ENCODE results near the gene LUZP1. TPM values are rescaled to one million over a fixed set of nuclear protein-coding genes. Genes with fewer than 3 reads are reported as not detected.

Gene LUZP1
- total RNA-seq, 6 experiments from 2014 or later, result 47.3 to 55.6 (median 53.0) TPM

DNA sequence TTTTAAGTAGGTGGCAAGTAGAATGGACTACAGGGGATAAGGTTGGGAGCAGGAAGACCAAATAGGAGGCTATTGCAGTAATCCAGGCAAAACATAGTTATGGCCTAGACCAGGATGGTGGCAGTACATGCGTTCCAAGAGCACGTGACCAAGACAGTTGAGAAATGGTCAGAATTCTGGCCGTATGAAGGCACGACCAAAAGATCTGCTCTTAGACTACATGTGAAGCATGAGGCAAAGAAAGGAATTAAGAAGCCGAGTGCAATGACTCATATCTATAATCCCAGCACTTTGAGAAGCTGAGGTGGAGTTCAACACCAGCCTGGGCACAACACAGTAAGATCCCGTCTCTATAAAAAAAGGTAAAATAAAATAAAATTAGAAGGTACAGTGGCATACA, 71.3 kb downstream of the LUZP1 start:
- H3K27ac Mint-ChIP-seq, result peak overlapping the region; percentile 12
- peaks cover 34% of the 10 kb centered on the region for H3K36me3 Mint-ChIP-seq (ENCODE audit: low read depth)
- no peak overlapping the region for H3K4me3 Mint-ChIP-seq
- no peak for DNase-seq
- H3K9me3 Mint-ChIP-seq, result peaks cover 8% of the 10 kb centered on the region
- TF ChIP-seq, protein P1, sequence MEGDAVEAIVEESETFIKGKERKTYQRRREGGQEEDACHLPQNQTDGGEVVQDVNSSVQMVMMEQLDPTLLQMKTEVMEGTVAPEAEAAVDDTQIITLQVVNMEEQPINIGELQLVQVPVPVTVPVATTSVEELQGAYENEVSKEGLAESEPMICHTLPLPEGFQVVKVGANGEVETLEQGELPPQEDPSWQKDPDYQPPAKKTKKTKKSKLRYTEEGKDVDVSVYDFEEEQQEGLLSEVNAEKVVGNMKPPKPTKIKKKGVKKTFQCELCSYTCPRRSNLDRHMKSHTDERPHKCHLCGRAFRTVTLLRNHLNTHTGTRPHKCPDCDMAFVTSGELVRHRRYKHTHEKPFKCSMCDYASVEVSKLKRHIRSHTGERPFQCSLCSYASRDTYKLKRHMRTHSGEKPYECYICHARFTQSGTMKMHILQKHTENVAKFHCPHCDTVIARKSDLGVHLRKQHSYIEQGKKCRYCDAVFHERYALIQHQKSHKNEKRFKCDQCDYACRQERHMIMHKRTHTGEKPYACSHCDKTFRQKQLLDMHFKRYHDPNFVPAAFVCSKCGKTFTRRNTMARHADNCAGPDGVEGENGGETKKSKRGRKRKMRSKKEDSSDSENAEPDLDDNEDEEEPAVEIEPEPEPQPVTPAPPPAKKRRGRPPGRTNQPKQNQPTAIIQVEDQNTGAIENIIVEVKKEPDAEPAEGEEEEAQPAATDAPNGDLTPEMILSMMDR (IDR thresholded peaks at IDR 0.05), result no peak
- H3K4me1 Mint-ChIP-seq (ENCODE audit: low read depth), result peaks cover 69% of the 10 kb centered on the region
- H3K27me3 Mint-ChIP-seq (ENCODE audit: insufficient read depth), result peaks cover 5% of the 10 kb centered on the region

DNA sequence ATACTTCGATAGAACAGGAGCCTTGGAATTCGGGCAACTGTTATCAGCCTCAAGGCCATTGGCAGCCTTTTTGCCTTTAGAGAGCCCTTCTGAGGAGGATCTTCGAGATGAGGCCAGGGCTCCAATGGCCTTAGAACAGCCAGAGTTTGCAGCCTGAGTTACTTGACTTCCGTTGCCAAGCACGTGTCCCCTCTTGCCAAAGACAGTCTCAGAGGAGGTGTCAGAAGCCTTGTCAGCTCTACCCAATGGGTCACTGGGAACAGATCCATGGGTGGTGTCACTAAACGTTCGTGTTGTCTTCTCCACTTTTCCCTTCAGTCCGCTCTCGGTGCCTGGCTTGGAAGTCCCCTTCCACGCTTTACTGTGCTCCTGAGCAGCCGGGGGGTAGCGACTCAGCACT, 76.2 kb downstream of the LUZP1 start:
- Mint-ChIP-seq H3K9me3 (peaks cover 8% of the 10 kb centered on the region), H3K27me3 (ENCODE audit: insufficient read depth) (peaks cover 5% of the 10 kb centered on the region), H3K36me3 (ENCODE audit: low read depth) (peaks cover 49% of the 10 kb centered on the region), H3K4me3 (no peak overlapping the region), H3K4me1 (ENCODE audit: low read depth) (peaks cover 22% of the 10 kb centered on the region), H3K27ac (no peak overlapping the region)
- TF ChIP-seq, protein P1 (IDR thresholded peaks at IDR 0.05), result no peak
- DNase-seq, result no peak

DNA sequence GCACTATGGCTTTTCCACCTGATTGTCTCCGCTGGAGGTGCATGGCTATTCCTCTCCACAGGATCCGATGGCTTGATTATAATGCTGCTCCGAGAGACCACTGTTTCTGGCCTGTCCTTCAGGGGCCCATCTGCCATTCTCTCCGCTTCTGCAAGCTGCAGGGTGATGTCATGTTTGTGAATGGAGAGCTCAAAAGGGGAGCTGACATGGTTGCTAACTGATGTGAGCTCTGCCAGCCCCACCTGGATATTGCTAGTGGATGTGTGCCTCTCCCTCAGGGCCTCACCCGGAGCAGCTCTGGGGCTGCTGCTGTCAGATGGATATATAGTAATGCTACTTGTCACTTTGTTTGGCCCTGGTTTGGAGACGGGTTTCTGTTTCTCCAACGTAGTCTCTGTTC, 77.1 kb downstream of the LUZP1 start:
- Mint-ChIP-seq H3K36me3 (ENCODE audit: low read depth) (peaks cover 57% of the 10 kb centered on the region), H3K4me1 (ENCODE audit: low read depth) (peaks cover 16% of the 10 kb centered on the region), H3K4me3 (no peak overlapping the region), H3K9me3 (peaks cover 8% of the 10 kb centered on the region), H3K27ac (no peak overlapping the region), H3K27me3 (ENCODE audit: insufficient read depth) (peaks cover 5% of the 10 kb centered on the region)
- TF ChIP-seq, protein P1 (IDR thresholded peaks at IDR 0.05), result no peak
- no peak for DNase-seq

DNA sequence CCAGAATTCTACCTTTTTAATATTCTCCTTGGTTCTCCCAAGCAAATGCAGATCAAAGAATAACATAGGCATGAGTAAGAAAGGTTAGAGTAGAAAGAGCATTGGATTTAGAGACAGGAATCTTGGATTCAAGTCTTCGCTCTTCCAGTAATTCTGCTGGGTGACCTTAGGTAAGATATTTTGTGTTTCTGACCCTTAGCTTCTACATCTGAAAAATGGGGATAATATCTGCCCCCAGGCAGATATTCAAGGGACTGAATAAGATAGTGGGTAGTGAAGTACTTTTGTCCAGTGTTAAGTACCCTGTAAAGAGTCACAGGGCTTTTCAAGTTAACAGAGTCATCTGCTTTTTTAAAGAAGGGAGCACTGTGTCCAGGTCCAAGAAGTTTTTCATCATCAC, 78.6 kb downstream of the LUZP1 start:
- TF ChIP-seq, protein P1 (IDR thresholded peaks at IDR 0.05), result no peak
- no peak for DNase-seq
- Mint-ChIP-seq H3K27ac (no peak overlapping the region), H3K9me3 (no peaks in the 10 kb centered on the region), H3K27me3 (ENCODE audit: insufficient read depth) (peaks cover 5% of the 10 kb centered on the region), H3K36me3 (ENCODE audit: low read depth) (peaks cover 54% of the 10 kb centered on the region), H3K4me1 (ENCODE audit: low read depth) (peaks cover 2% of the 10 kb centered on the region; the same call in 1 of the 2 replicates), H3K4me3 (no peak overlapping the region)

DNA sequence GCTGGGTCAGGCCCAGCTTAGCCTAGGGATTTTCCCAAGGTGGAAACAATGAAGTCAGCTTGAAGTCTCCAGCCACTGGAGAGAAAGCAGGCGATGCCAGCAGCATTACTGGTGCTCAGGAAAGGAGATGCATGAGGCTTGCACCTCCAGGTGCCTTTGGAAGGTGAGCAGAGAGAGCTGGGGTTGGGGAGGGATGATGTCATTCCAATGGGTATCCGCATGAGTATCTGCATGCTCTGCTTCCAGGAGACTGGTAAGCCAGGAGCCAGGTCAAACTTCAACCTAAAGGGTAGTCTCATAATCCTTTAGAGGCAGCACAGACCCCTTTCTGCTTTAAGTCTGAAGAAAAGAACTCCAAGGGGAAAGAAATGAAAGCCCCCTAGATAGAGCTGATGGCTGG, 80.6 kb downstream of the LUZP1 start:
- Mint-ChIP-seq H3K27ac (no peak overlapping the region), H3K4me3 (no peak overlapping the region)

More for the DNA sequence above, 80.6 kb downstream of the LUZP1 start:
- Mint-ChIP-seq H3K27me3 (ENCODE audit: insufficient read depth) (no peaks in the 10 kb centered on the region; the same call in none of the 2 replicates), H3K36me3 (ENCODE audit: low read depth) (peaks cover 38% of the 10 kb centered on the region), H3K4me1 (ENCODE audit: low read depth) (no peaks in the 10 kb centered on the region), H3K9me3 (no peaks in the 10 kb centered on the region)
- no peak for DNase-seq
- TF ChIP-seq, protein P1 (IDR thresholded peaks at IDR 0.05), result no peak

Measured in HFFc6 (cell line).